GM12892 (cell line): ENCODE results near the gene RAVER1.
"Not testable (repeated sequence)": the region's sequence is repeated elsewhere in the genome, so short reads cannot be mapped to it uniquely, and the experiment has no call there.

Source experiments
- DNase-seq: peaks from one replicate; pipeline ENCODE4 v3.0.0; 2011; ENCODE audit not compliant: insufficient read length
- FAIRE-seq: peaks from 2 replicates; lab custom pipeline; 2011; peaks lifted over from hg19 to GRCh38; lab: Jason Lieb, UNC
- POLR2A ChIP-seq: IDR thresholded peaks from 2 replicates; pipeline ENCODE4 v1.6.1; 2011; ENCODE audit warnings: low read depth, low read length, control low read depth
- POLR2AphosphoS5 ChIP-seq: IDR thresholded peaks from 2 replicates; pipeline ENCODE4 v1.6.1; 2011; ENCODE audit warnings: low read depth, low read length, control low read depth
- TAF1 ChIP-seq: IDR thresholded peaks from 2 replicates; pipeline ENCODE4 v1.6.1; 2011; ENCODE audit warnings: low read depth, mild to moderate bottlenecking, control low read depth, low read length, borderline replicate concordance

RAVER1 gene

DNA sequence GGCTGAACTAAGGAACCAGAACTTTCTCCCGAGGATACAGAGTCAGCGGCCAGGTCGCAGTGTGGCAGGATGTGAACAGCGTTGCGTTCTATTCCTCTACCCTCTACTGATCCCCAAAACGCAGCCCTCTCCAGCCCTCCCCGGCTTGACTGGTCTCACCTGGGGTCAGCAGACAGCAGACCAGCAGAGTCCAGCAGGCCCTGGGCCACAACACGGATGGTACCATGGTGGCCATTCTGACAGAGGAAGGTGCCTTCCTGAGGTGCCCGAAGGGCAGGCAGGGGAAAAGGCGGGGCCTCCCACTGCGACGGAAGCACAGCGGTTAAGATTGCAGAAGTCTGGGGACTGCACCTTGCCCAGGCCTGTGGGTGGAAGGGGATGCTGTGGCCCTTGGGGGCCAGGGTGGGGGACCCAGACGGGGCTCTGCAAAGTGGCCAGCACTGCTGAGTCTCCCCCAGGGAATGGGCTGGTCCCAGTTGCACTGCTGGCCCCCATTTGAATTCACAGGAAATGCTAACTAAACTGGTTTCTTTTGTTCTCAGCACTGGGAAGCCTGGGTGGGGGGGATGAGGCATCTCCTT is 6.1 kb upstream of the RAVER1 start, which contains the start of gene ICAM3:
TSS of gene ICAM3 (minus strand) at position 245 of the 581 bp plus-strand sequence. CDS start at position 235, 10 bp downstream.
- DNase-seq (peak; percentile 73), FAIRE-seq (peak; percentile 92)
- peak; percentile 74 for TF ChIP-seq POLR2AphosphoS5
- TF ChIP-seq POLR2A, result peak; percentile 82
- TF ChIP-seq TAF1, result 0 out of 2 replicates have a peak, but pooled peaks have one; percentile 39

- FAIRE-seq (no peak), DNase-seq (peak; percentile 12)
- no peak for TF ChIP-seq TAF1
- no peak for TF ChIP-seq POLR2A
- TF ChIP-seq POLR2AphosphoS5, result no peak
Observed at GRCh38 chr19:10338940-10339339, 5.6 kb upstream of the RAVER1 start.

- not testable (repeated sequence) for FAIRE-seq, DNase-seq
Observed at GRCh38 chr19:10336725-10337124, 3.4 kb upstream of the RAVER1 start.

DNA sequence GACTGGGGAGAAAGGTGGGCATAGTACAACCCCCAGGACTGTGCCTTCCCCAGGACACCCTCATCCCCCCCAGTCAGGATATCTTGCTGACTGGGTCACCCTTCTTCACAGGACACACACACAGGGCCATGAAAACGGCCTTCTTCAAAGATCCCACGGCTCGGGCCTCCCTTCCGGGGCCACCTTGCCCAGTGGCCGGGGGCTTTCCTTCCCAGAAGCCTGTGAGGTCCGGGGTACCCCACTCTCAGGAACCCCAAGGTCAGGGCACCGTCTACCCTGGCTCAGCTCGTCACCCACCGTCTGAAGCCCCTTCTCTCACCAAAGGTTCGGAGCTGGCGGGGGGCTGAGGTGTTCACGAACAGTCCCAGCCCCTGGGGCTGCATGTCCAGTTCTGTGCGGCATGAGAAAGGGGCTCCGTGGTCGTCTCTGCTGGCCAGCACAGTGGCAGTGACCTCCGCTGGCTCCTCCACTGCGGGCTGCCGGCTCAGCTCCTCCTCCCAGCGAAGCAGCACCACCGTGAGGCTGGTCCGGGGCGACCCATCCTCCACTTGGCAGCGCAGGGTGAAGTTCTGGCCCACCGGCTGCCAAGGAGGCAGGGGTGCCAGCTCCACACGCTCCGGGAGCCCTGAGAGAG is 2.1 kb upstream of the RAVER1 start:
- DNase-seq, result no peak
- TF ChIP-seq TAF1 (no peak), POLR2AphosphoS5 (no peak), POLR2A (no peak)
- FAIRE-seq, result no peak

DNA sequence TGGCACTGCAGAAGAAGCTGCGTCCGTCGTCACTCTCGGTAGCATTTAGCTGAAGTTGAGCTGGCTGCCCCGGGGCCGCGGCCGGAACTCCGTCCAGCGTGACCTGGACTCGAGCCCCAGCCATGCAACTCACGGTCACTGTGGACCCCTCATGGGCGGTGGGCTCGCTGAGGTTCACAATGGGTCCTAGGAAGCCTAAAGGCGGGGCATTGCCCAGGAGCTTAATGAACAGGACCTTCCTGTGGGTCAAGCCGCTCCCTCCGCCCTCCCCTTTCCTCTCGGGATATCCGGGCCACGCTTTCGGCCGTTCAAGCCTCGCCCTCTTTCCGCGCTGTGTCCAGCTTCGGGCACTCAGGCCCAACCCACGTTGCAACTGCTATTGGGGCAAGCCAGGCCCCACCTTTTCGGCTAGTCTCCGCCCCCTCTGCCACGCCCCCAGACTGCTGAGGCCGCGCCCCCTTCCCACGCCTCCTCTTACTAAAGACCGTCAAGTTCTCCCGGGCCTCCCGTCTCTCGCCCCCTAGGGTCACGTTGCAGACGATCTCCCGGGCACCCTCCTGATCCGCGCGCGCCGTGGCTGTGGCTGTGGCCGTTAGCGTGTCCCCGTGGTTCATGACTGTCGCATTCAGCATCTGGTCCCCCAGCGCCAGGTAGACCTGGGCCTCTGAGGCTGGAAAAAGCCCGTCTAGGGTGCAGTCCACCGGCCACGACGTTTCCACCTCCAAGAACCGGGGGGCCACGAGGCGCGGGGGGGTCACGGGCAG is 1.4 kb upstream of the RAVER1 start:
- FAIRE-seq (no peak), DNase-seq (peak; percentile 8)
- TF ChIP-seq TAF1 (no peak), POLR2A (no peak), POLR2AphosphoS5 (no peak)

- FAIRE-seq, result no peak
- no peak for DNase-seq
- TF ChIP-seq TAF1 (no peak), POLR2A (no peak), POLR2AphosphoS5 (no peak)
Observed at GRCh38 chr19:10333758-10334587, 644 bp upstream of the RAVER1 start.

GRCh38 chr19:10332158-10332964 is 968 bp downstream of the RAVER1 start:
- peak; percentile 21 for FAIRE-seq
- DNase-seq, result peak; percentile 7

DNA sequence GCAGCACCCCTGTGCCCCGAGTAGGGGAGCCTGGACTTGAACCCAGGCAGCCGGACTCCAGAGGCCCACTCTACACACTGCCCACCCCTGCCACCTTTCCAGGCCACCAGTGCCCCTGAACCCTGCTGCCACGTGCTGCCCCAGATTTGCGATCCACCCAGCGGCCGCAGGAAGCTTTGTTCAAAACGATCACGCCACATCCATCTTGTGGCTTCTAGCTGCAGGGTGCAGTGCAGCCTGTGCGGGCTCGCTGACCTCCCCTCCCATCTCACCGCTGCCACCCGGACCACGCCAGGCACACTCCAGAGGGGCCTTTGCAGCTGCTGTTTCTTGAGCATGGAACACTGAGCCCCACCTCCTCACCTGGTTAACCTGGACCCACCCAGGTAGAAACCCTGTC is 3.8 kb downstream of the RAVER1 start:
- no peak for TF ChIP-seq POLR2A
- FAIRE-seq (no peak), DNase-seq (no peak)

More at GRCh38 chr19:10332158-10332964, 968 bp downstream of the RAVER1 start:
- TF ChIP-seq POLR2A, result no peak
- TF ChIP-seq TAF1, result no peak
- TF ChIP-seq POLR2AphosphoS5, result no peak

GRCh38 chr19:10328558-10329429 is 4.5 kb downstream of the RAVER1 start:
- no peak for TF ChIP-seq POLR2A
- no peak for TF ChIP-seq POLR2AphosphoS5
- peak; percentile 2 for DNase-seq
- FAIRE-seq, result no peak

GRCh38 chr19:10327793-10328192 is 5.5 kb downstream of the RAVER1 start:
- DNase-seq, result no peak
- TF ChIP-seq TAF1, result no peak
- no peak for TF ChIP-seq POLR2AphosphoS5
- TF ChIP-seq POLR2A, result no peak
- no peak for FAIRE-seq
